K562 (cell line): ENCODE data around the gene PRSS27. TPM values are rescaled to one million over a fixed set of nuclear protein-coding genes. Genes with fewer than 3 reads are reported as not detected.
A peak's percentile ranks its signal among the peaks of the same experiment; 100 is the strongest.

Experiments used
- ATAC-seq: fragments of 200-7000 bp; cut with Tn5 transposase; 3 replicates; pipeline ENCODE4 v1.9.1; 2020; ENCODE audit warnings: moderate library complexity
- BruUV-seq: library from RNA; stranded (reverse); fragments of 400-500 nt; replicated peaks from 2 replicates; lab custom pipeline; 2021; lab: Mats Ljungman, UMichigan
- CTCF ChIA-PET: fragments of 300-600 bp; formaldehyde crosslinking; extraction: SDS; loops from one replicate; lab custom pipeline; 2021; ENCODE audit warnings: low intra/inter-chr PET ratio; lab: Yijun Ruan, JAX
- POLR2A ChIA-PET: fragments of 300-600, 350-650 bp; sonication (Branson Sonifier 250); formaldehyde crosslinking; extraction: SDS; loops from one replicate; lab custom pipeline; 2021; ENCODE audit warnings: antibody characterized with exemption, inconsistent platforms; lab: Yijun Ruan, JAX
- DNase-seq, 4 experiments: peaks; one replicate each; pipeline versions ENCODE4 v3.0.0 to v3.0.0-alpha.2; 2011 to 2018; ENCODE audit warnings: low spot score in 3 of 4, mixed read lengths in 3 of 4; ENCODE audit errors: extremely low read depth in 1 of 4
- FAIRE-seq: peaks from 2 replicates; lab custom pipeline; 2011; peaks lifted over from hg19 to GRCh38; lab: Jason Lieb, UNC
- H2AFZ ChIP-seq: 2 replicates; pipeline ENCODE4 v1.6.0; 2011; ENCODE audit warnings: low read depth, low read length, control low read depth, inconsistent platforms
- H3K27ac ChIP-seq: fragments of 200-600 bp; 3 replicates; pipeline ENCODE4 v1.8.0; 2011; ENCODE audit warnings: low read depth, mild to moderate bottlenecking, control low read depth, inconsistent platforms, low read length, moderate library complexity, mixed read lengths; ENCODE audit errors: extremely low read depth
- H3K27me3 ChIP-seq, 2 experiments: fragments of 300-600 bp in 1 of 2; 2 replicates in 1 of 2; 3 replicates in 1 of 2; pipeline versions ENCODE4 v1.6.0 to v1.8.0; 2011; ENCODE audit warnings: inconsistent platforms in 2 of 2, low read length in 2 of 2, mild to moderate bottlenecking in 1 of 2, mixed read lengths in 1 of 2, moderate library complexity in 1 of 2; ENCODE audit not compliant: control insufficient read depth in 2 of 2, insufficient read depth in 2 of 2
- H3K36me3 ChIP-seq: fragments of 300-600 bp; 3 replicates; pipeline ENCODE4 v1.8.0; 2011; ENCODE audit warnings: mild to moderate bottlenecking, low read length, inconsistent platforms; ENCODE audit not compliant: control insufficient read depth, insufficient read depth
- H3K4me1 ChIP-seq, 2 experiments: fragments of 200-600 bp in 1 of 2; replicated peaks in 1 of 2; 2 replicates in 1 of 2; 3 replicates in 1 of 2; pipeline versions ENCODE4 v1.5.1 to v1.8.0; 2011; ENCODE audit warnings: inconsistent platforms in 2 of 2, low read length in 2 of 2, mild to moderate bottlenecking in 1 of 2, mixed read lengths in 1 of 2, moderate library complexity in 1 of 2; ENCODE audit not compliant: control insufficient read depth in 2 of 2, insufficient read depth in 2 of 2
- H3K4me2 ChIP-seq: 2 replicates; pipeline ENCODE4 v1.6.1; 2011; ENCODE audit warnings: low read length, control low read depth, inconsistent platforms, mixed read lengths; ENCODE audit not compliant: insufficient read depth
- H3K4me3 ChIP-seq: fragments of 200-600 bp; sonication (generic), shearing (Covaris generic); 2 replicates; pipeline ENCODE4 v1.5.1; 2016; ENCODE audit warnings: control low read depth, inconsistent platforms
- H3K79me2 ChIP-seq: fragments of 200-600 bp; 3 replicates; pipeline ENCODE4 v1.8.0; 2011; ENCODE audit warnings: low read length, inconsistent platforms; ENCODE audit not compliant: control insufficient read depth, insufficient read depth
- H3K9ac ChIP-seq, 2 experiments: 2 replicates each; pipeline versions ENCODE4 v1.6.0 to v1.6.1; 2011; ENCODE audit warnings: low read depth in 2 of 2, low read length in 2 of 2, control low read depth in 1 of 2, inconsistent platforms in 1 of 2, mild to moderate bottlenecking in 1 of 2, mixed read lengths in 1 of 2; ENCODE audit not compliant: insufficient read depth in 1 of 2
- H3K9me1 ChIP-seq: one replicate; pipeline ENCODE4 v1.6.0; 2011; ENCODE audit warnings: inconsistent platforms, mild to moderate bottlenecking, low read length, moderate library complexity; ENCODE audit not compliant: control insufficient read depth, insufficient read depth
- H3K9me3 ChIP-seq: replicated peaks from 2 replicates; pipeline ENCODE4 v1.5.1; 2011; ENCODE audit warnings: low read depth, low read length, inconsistent platforms; ENCODE audit not compliant: control insufficient read depth, insufficient read depth
- H4K20me1 ChIP-seq: replicated peaks from 2 replicates; pipeline ENCODE4 v1.6.1; 2011; ENCODE audit warnings: low read length, inconsistent platforms, mixed read lengths; ENCODE audit not compliant: control insufficient read depth, insufficient read depth
- KHSRP ChIP-seq: fragments of 450-650 bp; IDR thresholded peaks from 2 replicates; pipeline ENCODE4 v1.6.1; 2017
- MAFF ChIP-seq: IDR thresholded peaks from 2 replicates; pipeline ENCODE4 v1.6.1; 2012; ENCODE audit warnings: low read length, improper control_type of control experiment
- SNIP1 ChIP-seq: fragments of 450-650 bp; IDR thresholded peaks from 2 replicates; pipeline ENCODE4 v1.7.1; 2017; ENCODE audit warnings: low read depth, mild to moderate bottlenecking
- SP1 ChIP-seq: sonication (generic); formaldehyde crosslinking; IDR thresholded peaks from 2 replicates; pipeline ENCODE4 v1.8.1; 2022; ENCODE audit warnings: mild to moderate bottlenecking, missing genetic modification reagents
- SPI1 ChIP-seq: IDR thresholded peaks from 2 replicates; pipeline ENCODE4 v1.6.1; 2011; ENCODE audit warnings: low read depth, low read length, control low read depth, borderline replicate concordance
- WGBS: fragments of 100-300 bp; shearing (Covaris generic); methylation state at CpG from one replicate; pipeline ENCODE4 v1.1.6; 2016; ENCODE audit warnings: low coverage, mixed read lengths; ENCODE audit not compliant: insufficient coverage; ENCODE audit errors: missing lambda C conversion rate; 5-methylcytosine and 5-hydroxymethylcytosine counted together
- in situ Hi-C: fragments of 300-500 bp; cut with MboI; formaldehyde crosslinking; loops from 4 replicates; pipeline ENCODE4 v1.15.0; 2018; ENCODE audit warnings: inconsistent platforms, mixed read lengths
- intact Hi-C: fragments of 100-400 bp; cut with micrococcal nuclease; formaldehyde crosslinking; loops from 2 replicates; pipeline ENCODE4 v1.14.2; 2022
- polyA plus RNA-seq, 8 experiments: library from polyadenylated mRNA; depleted of rRNA in 4 of 8; stranded (reverse) in 5 of 8; unstranded in 3 of 8; fragments of >200 nt; fragmentation: Nextera tagmentation in 2 of 8; fragmentation: Illumina TruSeq in 1 of 8; extraction: Ambion mirVana in 2 of 8; extraction: Trizol in 1 of 8; gene quantifications; 2 replicates each; pipeline versions ENCODE4 v1.2.1 to v1.2.3, GENCODE V29; 2011 to 2014; ENCODE audit warnings: inconsistent platforms in 1 of 8, missing spikeins in 1 of 8
- total RNA-seq, 7 experiments: library from RNA; depleted of rRNA in 6 of 7; stranded (reverse); fragments of >200 nt in 6 of 7; fragmentation: Illumina TruSeq in 2 of 7; extraction: Trizol in 2 of 7; gene quantifications; 2 replicates each; pipeline versions ENCODE4 v1.2.1 to v1.2.3, GENCODE V29; 2011 to 2021; ENCODE audit warnings: low replicate concordance in 1 of 7
- TF ChIP-seq, protein P1 (sequence below): fragments of 450-650 bp; formaldehyde crosslinking; conservative IDR thresholded peaks from 2 replicates; pipeline ENCODE4 v1.4.0; 2022; ENCODE audit warnings: mild to moderate bottlenecking, missing genetic modification characterization
- TF ChIP-seq, protein P2 (sequence below): sonication (generic); formaldehyde crosslinking; IDR thresholded peaks from 2 replicates; pipeline ENCODE4 v1.8.0; 2022; ENCODE audit warnings: mild to moderate bottlenecking, missing genetic modification reagents
- TF ChIP-seq, protein P3 (sequence below): fragments of 450-650 bp; formaldehyde crosslinking; IDR thresholded peaks from 2 replicates; pipeline ENCODE4 v1.4.0; 2022; ENCODE audit warnings: missing genetic modification characterization

The PRSS27 gene
- total and polyA plus RNA-seq, 9 of the 15 experiments (the other 6 are each of a cell fraction or from before 2014, with no cell fraction given), result 0.09 to 0.20 (median 0.17) TPM; not detected in 5

DNA sequence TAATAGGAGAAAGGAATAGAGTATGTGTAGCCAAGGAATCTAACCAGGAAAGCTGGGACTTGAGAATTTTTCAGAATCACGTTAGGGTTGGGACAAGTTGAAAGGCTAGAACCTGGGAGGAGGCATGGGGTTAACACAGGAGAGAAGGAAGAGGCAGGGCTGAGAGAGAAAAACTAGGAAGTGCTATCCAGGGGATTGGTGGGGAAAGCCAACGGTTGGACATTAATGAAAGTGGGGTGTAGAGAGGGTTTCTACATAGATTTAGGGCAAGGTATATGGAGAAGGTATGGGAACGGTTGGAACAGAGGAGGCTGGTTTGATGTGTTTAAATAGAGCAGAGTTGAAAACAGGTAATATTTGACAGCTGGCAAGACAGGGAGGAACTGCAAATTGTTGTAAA is 35.1 kb upstream of the PRSS27 start:
- ATAC-seq, result no peak
- Histone ChIP-seq H3K9ac (peak overlapping the region; percentile 4 to 27; a peak in 2 of 4 replicates), H3K9me3 (peaks cover 3% of the 10 kb centered on the region), H3K9me1 (no peaks in the 10 kb centered on the region), H3K79me2 (peaks cover 88% of the 10 kb centered on the region), H4K20me1 (peaks cover 30% of the 10 kb centered on the region; the same call in 1 of the 2 replicates), H3K27me3 (no peaks in the 10 kb centered on the region), H3K4me3 (peak overlapping the region; percentile 79; the same call in 1 of the 2 replicates), H3K4me1 (peaks cover 21 to 25% of the 10 kb centered on the region in 2 experiments), H2AFZ (no peak overlapping the region), H3K36me3 (peaks cover 69% of the 10 kb centered on the region)
- BruUV-seq, result no TSS peak
- POLR2A ChIA-PET, result interaction anchor here (0.6 to 5.5 kb wide), 3 partner anchors 11 to 22 kb away, joined by 3 to 96 read pairs (median 5); no protein-coding TSS in a partner anchor
- no peak for DNase-seq
- peak; percentile 23 for FAIRE-seq
- intact Hi-C loops, result no loop called here
- in situ Hi-C loops, result no loop called here
- WGBS, result 27% methylated on average over 3 of the region's 3 CpGs
- TF ChIP-seq SPI1 (peak; percentile 31; the same call in 1 of the 2 replicates), SNIP1 (0 out of 2 replicates have a peak, but pooled peaks have one; percentile 3), KHSRP (no peak), MAFF (no peak), SP1 (CRISPR knock-in tag) (peak; percentile 53; the same call in 1 of the 2 replicates)
- TF ChIP-seq, protein P1, sequence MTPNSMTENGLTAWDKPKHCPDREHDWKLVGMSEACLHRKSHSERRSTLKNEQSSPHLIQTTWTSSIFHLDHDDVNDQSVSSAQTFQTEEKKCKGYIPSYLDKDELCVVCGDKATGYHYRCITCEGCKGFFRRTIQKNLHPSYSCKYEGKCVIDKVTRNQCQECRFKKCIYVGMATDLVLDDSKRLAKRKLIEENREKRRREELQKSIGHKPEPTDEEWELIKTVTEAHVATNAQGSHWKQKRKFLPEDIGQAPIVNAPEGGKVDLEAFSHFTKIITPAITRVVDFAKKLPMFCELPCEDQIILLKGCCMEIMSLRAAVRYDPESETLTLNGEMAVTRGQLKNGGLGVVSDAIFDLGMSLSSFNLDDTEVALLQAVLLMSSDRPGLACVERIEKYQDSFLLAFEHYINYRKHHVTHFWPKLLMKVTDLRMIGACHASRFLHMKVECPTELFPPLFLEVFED (CRISPR knock-in tag), result 0 out of 2 replicates have a peak, but pooled peaks have one; percentile 31
- TF ChIP-seq, protein P2, sequence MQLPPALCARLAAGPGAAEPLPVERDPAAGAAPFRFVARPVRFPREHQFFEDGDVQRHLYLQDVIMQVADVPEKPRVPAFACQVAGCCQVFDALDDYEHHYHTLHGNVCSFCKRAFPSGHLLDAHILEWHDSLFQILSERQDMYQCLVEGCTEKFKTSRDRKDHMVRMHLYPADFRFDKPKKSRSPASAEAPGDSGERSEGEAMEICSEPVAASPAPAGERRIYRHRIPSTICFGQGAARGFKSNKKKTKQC (CRISPR knock-in tag), result no peak
- TF ChIP-seq, protein P3, sequence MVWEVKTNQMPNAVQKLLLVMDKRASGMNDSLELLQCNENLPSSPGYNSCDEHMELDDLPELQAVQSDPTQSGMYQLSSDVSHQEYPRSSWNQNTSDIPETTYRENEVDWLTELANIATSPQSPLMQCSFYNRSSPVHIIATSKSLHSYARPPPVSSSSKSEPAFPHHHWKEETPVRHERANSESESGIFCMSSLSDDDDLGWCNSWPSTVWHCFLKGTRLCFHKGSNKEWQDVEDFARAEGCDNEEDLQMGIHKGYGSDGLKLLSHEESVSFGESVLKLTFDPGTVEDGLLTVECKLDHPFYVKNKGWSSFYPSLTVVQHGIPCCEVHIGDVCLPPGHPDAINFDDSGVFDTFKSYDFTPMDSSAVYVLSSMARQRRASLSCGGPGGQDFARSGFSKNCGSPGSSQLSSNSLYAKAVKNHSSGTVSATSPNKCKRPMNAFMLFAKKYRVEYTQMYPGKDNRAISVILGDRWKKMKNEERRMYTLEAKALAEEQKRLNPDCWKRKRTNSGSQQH (CRISPR knock-in tag), result 0 out of 2 replicates have a peak, but pooled peaks have one; percentile 14
- TF ChIP-seq, all 486 proteins: peak for 5
- H3K4me2 ChIP-seq, result 0 out of 2 replicates have a peak overlapping the region, but pooled peaks have one; percentile 4
- CTCF ChIA-PET, result no interaction called here
- H3K27ac ChIP-seq, result no peak overlapping the region
